Suprapubic skin (tissue), 4 donors: ENCODE measurements around the gene ZFAND6. TPM values are rescaled to one million over a fixed set of nuclear protein-coding genes. Genes with fewer than 3 reads are reported as not detected.
"Not testable (repeated sequence)": the region's sequence is repeated elsewhere in the genome, so short reads cannot be mapped to it uniquely, and the experiment has no call there.

ENCODE experiments used
- DNase-seq, 2 donors: peaks; one replicate each; pipeline ENCODE4 v3.0.0-alpha.2; 2019; ENCODE audit warnings: low spot score in 2 of 2
- H3K27ac ChIP-seq: fragments of 200-600 bp; sonication (generic); one replicate; pipeline ENCODE4 v1.5.1; 2019
- H3K27me3 ChIP-seq: fragments of 200-600 bp; sonication (generic); one replicate; pipeline ENCODE4 v1.5.1; 2019
- H3K36me3 ChIP-seq: fragments of 200-600 bp; sonication (generic); one replicate; pipeline ENCODE4 v1.5.1; 2019
- H3K4me1 ChIP-seq: fragments of 200-600 bp; sonication (generic); one replicate; pipeline ENCODE4 v1.5.1; 2019
- H3K4me3 ChIP-seq: fragments of 200-600 bp; sonication (generic); one replicate; pipeline ENCODE4 v1.5.1; 2019; ENCODE audit warnings: mild to moderate bottlenecking
- H3K9me3 ChIP-seq: fragments of 200-600 bp; sonication (generic); one replicate; pipeline ENCODE4 v1.5.1; 2019
- CTCF ChIP-seq, 2 donors: fragments of 200-600 bp in 1 of 2; fragments of 450-650 bp in 1 of 2; sonication (generic) in 1 of 2; IDR thresholded peaks; one replicate each; pipeline ENCODE4 v1.5.1; 2016 to 2019; ENCODE audit warnings: antibody characterized with exemption in 2 of 2, mild to moderate bottlenecking in 1 of 2, moderate library complexity in 1 of 2
- EP300 ChIP-seq: sonication (generic); formaldehyde crosslinking; IDR thresholded peaks from one replicate; pipeline ENCODE4 v1.6.1; 2017; ENCODE audit warnings: antibody characterized with exemption
- POLR2A ChIP-seq, 2 donors: fragments of 450-650 bp; IDR thresholded peaks; one replicate each; pipeline ENCODE4 v1.6.1; 2017; ENCODE audit warnings: antibody characterized with exemption in 2 of 2, mild to moderate bottlenecking in 2 of 2, moderate library complexity in 2 of 2
- POLR2AphosphoS5 ChIP-seq, 3 donors: sonication (generic); formaldehyde crosslinking; IDR thresholded peaks; one replicate each; pipeline ENCODE4 v1.6.1; 2017; ENCODE audit warnings: antibody characterized with exemption in 3 of 3
- WGBS: methylation state at CpG from one replicate; pipeline ENCODE4 v1.1.5; 2018; 5-methylcytosine and 5-hydroxymethylcytosine counted together
- total RNA-seq, 4 donors: library from RNA; depleted of rRNA; stranded (reverse); fragments of >200 nt; gene quantifications; one replicate each; pipeline ENCODE4 v1.1.0, GENCODE V29; 2016

Gene ZFAND6
- 100 to 1,000 TPM in 1 of 4 donors, 10 to 100 TPM in 3; 47.9 to 107 (median 80.9) TPM for total RNA-seq

DNA sequence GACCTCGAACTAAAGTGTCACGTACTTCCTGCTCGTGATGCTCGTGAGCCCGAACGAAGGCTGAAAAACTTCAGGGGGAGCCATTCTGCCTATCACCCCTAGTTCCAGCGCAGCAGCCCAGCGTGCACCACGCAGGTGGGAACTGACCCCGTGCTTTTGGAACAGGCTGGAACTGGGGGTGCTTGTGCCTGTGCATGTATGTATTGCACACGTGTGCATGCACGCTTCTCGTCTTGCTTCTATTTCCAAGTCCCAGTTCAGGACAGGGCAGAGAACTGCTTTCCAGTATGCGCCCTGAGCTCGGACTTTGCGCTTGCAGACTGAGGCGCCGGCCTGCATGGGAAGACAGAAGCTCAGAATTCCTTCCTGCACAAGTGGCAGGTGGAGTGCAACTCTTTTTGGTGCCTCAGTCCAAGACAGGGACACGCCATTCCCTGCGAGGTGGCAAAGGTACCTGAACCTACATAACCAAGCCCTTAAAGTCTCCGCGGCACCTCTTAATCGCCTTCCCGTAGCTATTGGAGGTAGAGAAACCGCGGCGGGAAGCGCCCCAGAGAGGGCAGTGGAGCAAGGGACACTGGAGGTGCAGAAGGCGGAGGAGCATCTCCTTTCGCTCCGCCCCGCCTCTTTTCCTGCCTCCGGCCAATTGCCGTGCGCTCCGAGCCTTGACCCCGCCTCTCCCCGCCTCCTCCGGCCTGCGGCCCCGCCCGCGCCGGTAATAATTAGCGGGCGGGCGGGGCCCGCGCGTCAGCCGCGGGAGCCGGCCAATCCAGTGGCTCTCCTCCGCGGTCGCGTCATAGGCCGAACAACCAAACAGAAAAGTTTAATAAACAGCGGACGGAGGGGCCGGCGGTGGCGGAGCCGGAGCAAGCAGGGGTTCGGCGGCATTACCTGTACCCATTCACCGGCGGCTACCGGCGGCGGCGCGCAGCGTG is at the start of gene ZFAND6:
ZFAND6 (plus strand) TSS at position 826 of the 935 bp plus-strand sequence. CDS start 60,669 bp downstream, outside the sequence.
- H3K9me3 ChIP-seq: no peaks in the 10 kb centered on the region
- H3K4me1 ChIP-seq: peaks cover 28% of the 10 kb centered on the region
- under 1% methylated on average over 33 of the region's 74 CpGs for WGBS
- H3K27ac ChIP-seq: peak within 1 kb of the TSS; percentile 97
- TF ChIP-seq POLR2A (IDR thresholded peaks at IDR 0.05) (peak in 1 of 2 donors; percentile 57), POLR2AphosphoS5 (IDR thresholded peaks at IDR 0.05) (peak in 1 of 3 donors; percentile 11), CTCF (IDR thresholded peaks at IDR 0.05) (no peak), EP300 (no peak)
- H3K27me3 ChIP-seq: no peaks in the 10 kb centered on the region
- H3K4me3 ChIP-seq: peak within 1 kb of the TSS; percentile 95
- DNase-seq: peak; percentile 96 to 97
- no peaks in the 10 kb centered on the region for H3K36me3 ChIP-seq

DNA sequence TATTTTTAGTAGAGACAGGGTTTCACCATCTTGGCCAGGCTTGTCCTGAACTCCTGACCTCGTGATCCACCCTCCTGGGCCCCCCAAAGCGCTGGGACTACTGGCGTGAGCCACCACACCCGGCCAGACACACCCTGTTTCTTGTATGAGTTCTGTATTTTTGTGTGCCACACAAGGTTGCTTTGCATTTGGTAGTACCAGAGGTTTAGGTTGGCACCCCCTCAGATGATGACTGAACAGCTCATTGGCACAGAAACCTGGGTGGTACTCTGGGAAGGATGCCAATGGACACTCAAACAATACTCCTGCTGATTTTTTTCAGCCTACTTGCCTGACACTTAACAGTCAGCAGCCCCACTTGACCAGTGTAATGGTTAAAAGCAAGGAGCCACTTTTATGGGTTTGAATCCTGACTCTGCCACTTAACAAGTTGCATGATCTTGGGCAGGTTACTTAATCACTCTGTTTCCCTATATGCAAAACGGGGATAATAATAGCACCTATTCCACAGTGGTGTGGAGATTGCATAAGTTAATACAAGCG is 49.3 kb upstream of the ZFAND6 start:
- DNase-seq: peak in 1 of 2 donors; percentile 29
- 55% methylated on average over 6 of the region's 6 CpGs for WGBS
- no peaks in the 10 kb centered on the region for H3K36me3 ChIP-seq
- no peaks in the 10 kb centered on the region for H3K27me3 ChIP-seq
- no peak overlapping the region for H3K27ac ChIP-seq
- no peaks in the 10 kb centered on the region for H3K4me1 ChIP-seq
- TF ChIP-seq CTCF (IDR thresholded peaks at IDR 0.05): no peak
- no peak for TF ChIP-seq POLR2A (IDR thresholded peaks at IDR 0.05)
- no peaks in the 10 kb centered on the region for H3K9me3 ChIP-seq
- no peak overlapping the region for H3K4me3 ChIP-seq

GRCh38 chr15:80011041-80011523 is 48.4 kb upstream of the ZFAND6 start:
- H3K27ac ChIP-seq, H3K27me3 ChIP-seq, H3K4me1 ChIP-seq, H3K4me3 ChIP-seq, H3K9me3 ChIP-seq, H3K36me3 ChIP-seq: not testable (repeated sequence)
- 73% methylated on average over 9 of the region's 9 CpGs for WGBS
- peak in 1 of 2 donors; percentile 4 for DNase-seq

GRCh38 chr15:80011596-80011995 is 47.9 kb upstream of the ZFAND6 start:
- Histone ChIP-seq H3K9me3 (no peaks in the 10 kb centered on the region), H3K36me3 (no peaks in the 10 kb centered on the region), H3K27me3 (no peaks in the 10 kb centered on the region), H3K4me3 (no peak overlapping the region), H3K27ac (no peak overlapping the region), H3K4me1 (no peaks in the 10 kb centered on the region)
- 64% methylated on average over 3 of the region's 3 CpGs for WGBS
- TF ChIP-seq EP300 (no peak), CTCF (IDR thresholded peaks at IDR 0.05) (no peak), POLR2AphosphoS5 (IDR thresholded peaks at IDR 0.05) (no peak), POLR2A (IDR thresholded peaks at IDR 0.05) (no peak)
- no peak for DNase-seq

- no peak overlapping the region for H3K27ac ChIP-seq
- 78% methylated on average over 6 of the region's 6 CpGs for WGBS
- H3K27me3 ChIP-seq: no peaks in the 10 kb centered on the region
- no peak for TF ChIP-seq POLR2AphosphoS5 (IDR thresholded peaks at IDR 0.05)
- TF ChIP-seq EP300: no peak
- TF ChIP-seq POLR2A (IDR thresholded peaks at IDR 0.05): no peak
- TF ChIP-seq CTCF (IDR thresholded peaks at IDR 0.05): no peak
- no peaks in the 10 kb centered on the region for H3K36me3 ChIP-seq
- peak in 1 of 2 donors; percentile 8 for DNase-seq
- no peak overlapping the region for H3K4me3 ChIP-seq
- H3K4me1 ChIP-seq: no peaks in the 10 kb centered on the region
- H3K9me3 ChIP-seq: no peaks in the 10 kb centered on the region
Observed at GRCh38 chr15:80012060-80012726, 47.3 kb upstream of the ZFAND6 start.

DNA sequence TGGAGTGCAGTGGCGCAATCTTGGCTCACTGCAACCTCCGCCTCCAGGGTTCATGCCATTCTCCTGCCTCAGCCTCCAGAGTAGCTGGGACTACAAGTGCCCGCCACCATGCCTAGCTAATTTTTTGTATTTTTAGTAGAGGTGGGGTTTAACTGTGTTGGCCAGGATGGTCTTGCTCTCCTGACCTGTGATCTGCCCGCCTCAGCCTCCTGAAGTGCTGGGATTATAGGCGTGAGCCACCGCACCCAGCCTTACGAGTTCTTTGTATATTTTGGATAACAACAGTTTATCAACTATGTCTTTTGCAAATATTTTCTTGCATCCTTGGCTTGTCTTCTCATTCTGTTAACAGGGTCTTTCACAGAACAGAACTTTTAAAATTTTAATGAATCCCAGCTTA is 45.3 kb upstream of the ZFAND6 start:
- H3K27me3 ChIP-seq, H3K4me1 ChIP-seq, H3K27ac ChIP-seq, H3K36me3 ChIP-seq, H3K9me3 ChIP-seq, H3K4me3 ChIP-seq: not testable (repeated sequence)
- peak in 1 of 2 donors; percentile 9 for DNase-seq
- 97% methylated on average over 7 of the region's 7 CpGs for WGBS
